ENCODE results near the gene MEIS1.

- TF ChIP-seq CTCF (IDR thresholded peaks at IDR 0.05) (no peak), POLR2A (IDR thresholded peaks at IDR 0.05) (no peak)
Observed at GRCh38 chr2:66478299-66478698, 43.4 kb downstream of the MEIS1 start.
